ENCODE measurements around the gene CCDC134.

- TF ChIP-seq CTCF (IDR thresholded peaks at IDR 0.05; ENCODE audit: extremely low read depth in 1 of 2, insufficient read depth in 1 of 2, low read depth in 1 of 2, low read length in 2 of 2) (no peak), POLR2A (IDR thresholded peaks at IDR 0.05; ENCODE audit: low read depth, low read length) (no peak)
Measured at GRCh38 chr22:41874090-41874489, 73.6 kb downstream of the CCDC134 start.
